Esophagus squamous epithelium (tissue), 5 donors: ENCODE data around the gene ENPP3. TPM values are rescaled to one million over a fixed set of nuclear protein-coding genes. Genes with fewer than 3 reads are reported as not detected.

Experiments used
- DNase-seq: peaks from one replicate; lab custom pipeline; 2025; lab: John Stamatoyannopoulos, UW
- H3K27ac ChIP-seq, 4 donors: fragments of 200-600 bp; sonication (generic); one replicate each; pipeline ENCODE4 v1.5.1; 2016 to 2019; ENCODE audit warnings: mild to moderate bottlenecking in 1 of 4
- H3K27me3 ChIP-seq, 4 donors: fragments of 200-600 bp; sonication (generic); 1 replicate in 3 of 4; 2 replicates in 1 of 4; pipeline versions ENCODE4 v1.5.1 to v1.6.0; 2017 to 2021; ENCODE audit warnings: antibody characterized with exemption in 1 of 4
- H3K36me3 ChIP-seq, 3 donors: fragments of 200-600 bp; sonication (generic); one replicate each; pipeline ENCODE4 v1.5.1; 2016 to 2019
- H3K4me1 ChIP-seq, 3 donors: fragments of 200-600 bp; sonication (generic); one replicate each; pipeline ENCODE4 v1.5.1; 2017 to 2019
- H3K4me3 ChIP-seq, 4 donors: fragments of 200-600 bp; sonication (generic); 1 replicate in 3 of 4; 2 replicates in 1 of 4; pipeline ENCODE4 v1.5.1; 2016 to 2019; ENCODE audit warnings: mild to moderate bottlenecking in 2 of 4, moderate library complexity in 1 of 4
- H3K9me3 ChIP-seq, 3 donors: fragments of 200-600 bp; sonication (generic); one replicate each; pipeline ENCODE4 v1.5.1; 2016 to 2019
- POLR2A ChIP-seq, 4 donors: fragments of 450-650 bp; IDR thresholded peaks; one replicate each; pipeline ENCODE4 v1.6.1; 2017; ENCODE audit warnings: antibody characterized with exemption in 4 of 4, mild to moderate bottlenecking in 4 of 4, moderate library complexity in 3 of 4
- WGBS, 2 donors: methylation state at CpG; one replicate each; pipeline ENCODE4 v1.1.5; 2018; 5-methylcytosine and 5-hydroxymethylcytosine counted together
- intact Hi-C: fragments of 100-400 bp; cut with DNase I; formaldehyde crosslinking; loops from one replicate; pipeline ENCODE4 v1.15.0; 2022
- total RNA-seq, 4 donors: library from RNA; depleted of rRNA; stranded (reverse); fragments of >200 nt; gene quantifications; one replicate each; pipeline ENCODE4 v1.1.0, GENCODE V29; 2016
- TF ChIP-seq, protein P1 (sequence below), 6 experiments: fragments of 450-650 bp in 4 of 6; fragments of 200-600 bp in 2 of 6; sonication (generic) in 2 of 6; IDR thresholded peaks; one replicate each; pipeline ENCODE4 v1.5.1; 2016 to 2019; ENCODE audit warnings: antibody characterized with exemption in 6 of 6, mild to moderate bottlenecking in 4 of 6, moderate library complexity in 4 of 6
- donor health status: DM: yes; HTN: yes; CAD: no.

Gene ENPP3
- total RNA-seq, 4 donors from 2014 or later = 0.06 to 2.3 (median 0.17) TPM

DNA sequence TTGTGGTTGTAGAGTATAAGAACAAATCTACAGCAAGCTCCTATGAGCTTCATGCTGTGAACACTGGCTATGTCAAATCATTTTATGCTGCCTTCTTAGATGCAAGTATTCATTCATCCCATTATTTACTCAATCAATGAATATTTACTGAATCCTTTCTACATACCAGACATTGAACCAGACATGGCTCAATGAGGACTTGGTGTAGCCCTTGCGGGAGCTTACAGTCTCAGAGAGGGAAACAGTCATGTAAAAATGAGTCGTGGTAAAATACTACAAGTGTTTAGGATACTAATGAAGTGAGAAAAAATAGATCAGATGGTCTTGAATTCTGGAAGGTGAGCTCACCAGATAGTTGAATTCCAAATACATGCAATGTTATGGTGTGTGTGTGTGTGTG lies 125.9 kb downstream of the ENPP3 start:
- no peaks in the 10 kb centered on the region for H3K36me3 ChIP-seq
- 75 to 89% methylated on average over 2 of the region's 2 CpGs for WGBS, 2 donors
- H3K4me1 ChIP-seq = peaks cover 0 to 7% (median 0%) of the 10 kb centered on the region in 3 donors
- H3K4me3 ChIP-seq = no peak overlapping the region
- DNase-seq = no peak
- H3K9me3 ChIP-seq = no peaks in the 10 kb centered on the region
- no peak overlapping the region for H3K27ac ChIP-seq
- TF ChIP-seq POLR2A (IDR thresholded peaks at IDR 0.05) = no peak
- TF ChIP-seq, protein P1, sequence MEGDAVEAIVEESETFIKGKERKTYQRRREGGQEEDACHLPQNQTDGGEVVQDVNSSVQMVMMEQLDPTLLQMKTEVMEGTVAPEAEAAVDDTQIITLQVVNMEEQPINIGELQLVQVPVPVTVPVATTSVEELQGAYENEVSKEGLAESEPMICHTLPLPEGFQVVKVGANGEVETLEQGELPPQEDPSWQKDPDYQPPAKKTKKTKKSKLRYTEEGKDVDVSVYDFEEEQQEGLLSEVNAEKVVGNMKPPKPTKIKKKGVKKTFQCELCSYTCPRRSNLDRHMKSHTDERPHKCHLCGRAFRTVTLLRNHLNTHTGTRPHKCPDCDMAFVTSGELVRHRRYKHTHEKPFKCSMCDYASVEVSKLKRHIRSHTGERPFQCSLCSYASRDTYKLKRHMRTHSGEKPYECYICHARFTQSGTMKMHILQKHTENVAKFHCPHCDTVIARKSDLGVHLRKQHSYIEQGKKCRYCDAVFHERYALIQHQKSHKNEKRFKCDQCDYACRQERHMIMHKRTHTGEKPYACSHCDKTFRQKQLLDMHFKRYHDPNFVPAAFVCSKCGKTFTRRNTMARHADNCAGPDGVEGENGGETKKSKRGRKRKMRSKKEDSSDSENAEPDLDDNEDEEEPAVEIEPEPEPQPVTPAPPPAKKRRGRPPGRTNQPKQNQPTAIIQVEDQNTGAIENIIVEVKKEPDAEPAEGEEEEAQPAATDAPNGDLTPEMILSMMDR (IDR thresholded peaks at IDR 0.05) = no peak
- intact Hi-C loops = no loop called here
- peaks cover 0 to 3% (median 0%) of the 10 kb centered on the region in 4 donors for H3K27me3 ChIP-seq

DNA sequence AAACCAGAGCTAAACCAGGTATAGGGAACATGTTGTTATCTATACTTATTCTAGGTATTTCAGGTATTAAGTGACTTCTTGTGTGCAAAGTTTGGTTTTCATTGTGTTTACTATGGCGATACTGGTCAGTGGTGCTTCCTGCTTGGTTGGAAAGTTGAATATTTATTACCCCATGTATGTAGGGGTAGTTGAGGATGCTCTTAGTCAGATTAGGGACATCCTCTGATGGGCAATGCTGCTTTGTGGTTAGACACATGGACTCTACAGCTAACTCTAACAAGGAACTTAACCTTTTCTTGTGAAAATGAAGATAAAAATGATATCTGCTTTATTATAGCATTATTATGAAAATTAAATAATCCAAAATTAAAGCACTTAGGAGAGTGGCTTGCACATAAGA lies 126.6 kb downstream of the ENPP3 start:
- no peak for DNase-seq
- Histone ChIP-seq H3K27ac (no peak overlapping the region), H3K4me3 (no peak overlapping the region), H3K36me3 (no peaks in the 10 kb centered on the region), H3K27me3 (peaks cover 0 to 3% (median 0%) of the 10 kb centered on the region in 4 donors), H3K4me1 (peaks cover 0 to 7% (median 0%) of the 10 kb centered on the region in 3 donors), H3K9me3 (no peaks in the 10 kb centered on the region)
- TF ChIP-seq, protein P1 (IDR thresholded peaks at IDR 0.05) = no peak
- 64 to 82% methylated on average over 1 of the region's 1 CpG for WGBS, 2 donors
- intact Hi-C loops = no loop called here

DNA sequence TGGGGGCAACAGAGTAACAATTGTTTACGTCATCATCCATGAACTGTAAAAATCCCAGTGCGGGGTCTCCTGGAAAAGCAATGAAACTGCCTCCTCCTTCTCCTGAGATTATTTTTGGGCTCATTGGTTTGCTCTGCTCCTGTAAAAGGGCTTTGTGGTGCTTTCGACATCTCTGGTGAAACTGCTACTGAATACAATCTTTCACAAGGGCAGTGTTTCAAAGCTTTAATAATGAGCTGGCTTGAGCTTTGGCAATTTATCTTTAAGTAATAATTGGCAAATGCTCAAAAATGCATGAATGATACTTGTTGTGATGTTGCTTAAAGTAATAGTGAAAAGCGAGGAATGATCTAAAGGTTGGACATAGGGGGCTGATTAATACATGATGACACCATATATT lies 127.2 kb downstream of the ENPP3 start:
- no peak overlapping the region for H3K4me3 ChIP-seq
- H3K36me3 ChIP-seq = no peaks in the 10 kb centered on the region
- peaks cover 0 to 7% (median 0%) of the 10 kb centered on the region in 3 donors for H3K4me1 ChIP-seq
- WGBS, 2 donors = 71 to 82% methylated on average over 4 of the region's 4 CpGs
- H3K27me3 ChIP-seq = peaks cover 0 to 3% (median 0%) of the 10 kb centered on the region in 4 donors
- TF ChIP-seq, protein P1 (IDR thresholded peaks at IDR 0.05) = no peak
- TF ChIP-seq POLR2A (IDR thresholded peaks at IDR 0.05) = no peak
- no peaks in the 10 kb centered on the region for H3K9me3 ChIP-seq
- DNase-seq = no peak
- H3K27ac ChIP-seq = no peak overlapping the region
- intact Hi-C loops = no loop called here

DNA sequence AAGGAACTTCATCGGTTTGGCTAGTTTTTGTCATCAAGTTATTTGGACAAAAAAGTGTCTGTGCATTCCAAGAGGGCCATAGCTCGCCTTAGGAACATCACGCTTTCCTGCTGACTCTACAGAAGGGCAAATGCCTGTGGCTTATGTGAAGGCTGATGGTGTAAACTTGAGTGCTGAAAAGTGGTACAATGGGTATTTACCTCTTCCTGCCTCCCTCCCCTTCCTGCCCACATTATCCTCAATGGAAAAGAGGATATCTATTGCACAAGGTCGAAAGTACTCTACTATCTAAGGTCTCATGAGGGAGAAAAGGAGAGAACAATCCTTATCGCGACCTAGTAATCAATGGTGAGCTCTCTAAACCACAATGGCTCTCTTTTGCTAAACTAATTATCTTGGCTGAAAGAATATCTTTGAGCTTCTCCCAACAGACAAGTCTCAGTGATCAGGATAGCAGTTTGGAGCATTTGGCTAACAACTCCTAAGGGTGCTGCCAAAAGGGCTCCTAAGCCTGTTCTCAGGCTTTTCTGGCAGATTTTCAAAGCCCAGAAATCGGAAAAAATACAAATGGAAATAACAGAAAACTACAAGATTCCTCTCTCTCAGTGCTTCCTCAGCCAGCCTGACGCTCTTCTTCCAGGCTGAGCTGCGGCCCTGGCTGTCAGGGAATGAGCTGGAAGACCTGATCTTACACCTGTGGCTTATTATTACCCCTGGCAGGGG lies 128.1 kb downstream of the ENPP3 start:
- TF ChIP-seq, protein P1 (IDR thresholded peaks at IDR 0.05) = no peak
- TF ChIP-seq POLR2A (IDR thresholded peaks at IDR 0.05) = no peak
- Histone ChIP-seq H3K4me3 (no peak overlapping the region), H3K36me3 (no peaks in the 10 kb centered on the region), H3K9me3 (no peaks in the 10 kb centered on the region), H3K4me1 (peaks cover 0 to 7% (median 0%) of the 10 kb centered on the region in 3 donors), H3K27ac (no peak overlapping the region), H3K27me3 (peaks cover 0 to 3% (median 0%) of the 10 kb centered on the region in 4 donors)
- intact Hi-C loops = no loop called here
- WGBS, 2 donors = 59 to 62% methylated on average over 9 of the region's 9 CpGs
- DNase-seq = no peak

DNA sequence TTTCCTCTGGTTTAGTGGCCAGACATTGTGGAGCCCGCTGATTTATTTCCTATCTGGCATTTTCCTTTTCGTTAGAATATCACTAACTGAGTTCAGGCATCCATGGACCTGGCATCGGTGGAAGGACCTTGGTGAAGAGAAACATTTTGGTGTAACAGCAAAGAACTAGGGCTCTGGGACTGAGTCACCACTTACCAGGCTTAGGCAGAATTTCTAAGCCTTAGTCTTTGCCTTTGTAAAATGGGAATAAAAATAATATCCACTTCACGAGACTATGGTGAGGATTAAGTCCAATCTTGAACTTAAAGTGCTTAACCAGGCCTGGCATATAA lies 128.7 kb downstream of the ENPP3 start:
- Histone ChIP-seq H3K27ac (no peak overlapping the region), H3K4me1 (peaks cover 0 to 7% (median 0%) of the 10 kb centered on the region in 3 donors), H3K27me3 (peaks cover 0 to 3% (median 0%) of the 10 kb centered on the region in 4 donors), H3K36me3 (no peaks in the 10 kb centered on the region), H3K9me3 (no peaks in the 10 kb centered on the region), H3K4me3 (no peak overlapping the region)
- TF ChIP-seq, protein P1 (IDR thresholded peaks at IDR 0.05) = no peak
- no peak for TF ChIP-seq POLR2A (IDR thresholded peaks at IDR 0.05)
- WGBS, 2 donors = 73 to 87% methylated on average over 3 to 4 of the region's 4 CpGs
- no peak for DNase-seq
- intact Hi-C loops = no loop called here
